Measurements from ENCODE around the gene CDKL5.

CDKL5 gene

DNA sequence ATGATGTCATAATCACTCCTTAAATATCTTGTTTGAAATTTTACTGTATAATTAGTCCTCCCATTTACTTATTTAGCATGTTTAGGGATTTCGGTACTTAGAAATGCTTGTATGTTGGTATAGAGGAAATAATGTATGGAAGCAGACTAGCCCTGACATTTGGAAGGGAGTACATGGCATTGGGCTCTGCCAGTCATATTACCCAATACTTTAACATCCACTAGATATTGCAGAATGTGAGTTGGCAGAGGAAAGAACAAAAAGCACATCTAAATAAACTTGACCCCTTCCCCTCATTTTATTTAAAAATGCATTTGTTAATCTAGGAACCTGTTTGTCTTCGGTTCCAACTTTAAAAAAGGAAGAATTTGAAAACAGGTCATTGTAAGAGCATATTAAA is 168.7 kb downstream of the CDKL5 start:
- Mint-ChIP-seq H3K27ac (no peak overlapping the region), H3K4me3 (no peak overlapping the region), H3K36me3 (ENCODE audit: low read depth) (peaks cover 24% of the 10 kb centered on the region), H3K4me1 (peaks cover 5% of the 10 kb centered on the region), H3K9me3 (peaks cover 12% of the 10 kb centered on the region), H3K27me3 (ENCODE audit: low read depth) (no peaks in the 10 kb centered on the region)
- TF ChIP-seq, protein P1, sequence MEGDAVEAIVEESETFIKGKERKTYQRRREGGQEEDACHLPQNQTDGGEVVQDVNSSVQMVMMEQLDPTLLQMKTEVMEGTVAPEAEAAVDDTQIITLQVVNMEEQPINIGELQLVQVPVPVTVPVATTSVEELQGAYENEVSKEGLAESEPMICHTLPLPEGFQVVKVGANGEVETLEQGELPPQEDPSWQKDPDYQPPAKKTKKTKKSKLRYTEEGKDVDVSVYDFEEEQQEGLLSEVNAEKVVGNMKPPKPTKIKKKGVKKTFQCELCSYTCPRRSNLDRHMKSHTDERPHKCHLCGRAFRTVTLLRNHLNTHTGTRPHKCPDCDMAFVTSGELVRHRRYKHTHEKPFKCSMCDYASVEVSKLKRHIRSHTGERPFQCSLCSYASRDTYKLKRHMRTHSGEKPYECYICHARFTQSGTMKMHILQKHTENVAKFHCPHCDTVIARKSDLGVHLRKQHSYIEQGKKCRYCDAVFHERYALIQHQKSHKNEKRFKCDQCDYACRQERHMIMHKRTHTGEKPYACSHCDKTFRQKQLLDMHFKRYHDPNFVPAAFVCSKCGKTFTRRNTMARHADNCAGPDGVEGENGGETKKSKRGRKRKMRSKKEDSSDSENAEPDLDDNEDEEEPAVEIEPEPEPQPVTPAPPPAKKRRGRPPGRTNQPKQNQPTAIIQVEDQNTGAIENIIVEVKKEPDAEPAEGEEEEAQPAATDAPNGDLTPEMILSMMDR (IDR thresholded peaks at IDR 0.05; ENCODE audit: unreplicated experiment in 3 of 3), result no peak

DNA sequence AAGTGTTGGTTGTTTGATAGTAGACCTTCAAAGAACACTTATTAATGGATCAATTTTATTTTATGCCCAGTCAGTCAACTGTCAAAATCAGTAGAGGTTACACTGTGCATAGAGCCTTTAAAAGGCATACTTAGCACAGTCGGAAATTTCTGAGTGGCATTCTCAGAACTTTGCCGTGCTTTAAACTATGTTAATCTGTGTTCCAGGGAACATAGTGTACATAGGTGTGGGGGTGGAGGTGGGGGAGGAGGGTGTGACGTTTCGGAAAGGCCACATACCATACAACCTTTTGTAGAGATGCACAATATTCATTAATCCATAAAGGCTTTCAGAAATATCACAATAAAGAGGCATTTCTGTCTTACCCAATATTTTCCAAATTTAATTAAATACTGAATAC is 170.7 kb downstream of the CDKL5 start:
- H3K4me3 Mint-ChIP-seq, result no peak overlapping the region
- peaks cover 16% of the 10 kb centered on the region for H3K36me3 Mint-ChIP-seq (ENCODE audit: low read depth)
- TF ChIP-seq, protein P1 (IDR thresholded peaks at IDR 0.05; ENCODE audit: unreplicated experiment in 3 of 3), result no peak
- H3K27me3 Mint-ChIP-seq (ENCODE audit: low read depth), result no peaks in the 10 kb centered on the region
- H3K27ac Mint-ChIP-seq, result no peak overlapping the region
- H3K4me1 Mint-ChIP-seq, result peaks cover 5% of the 10 kb centered on the region
- H3K9me3 Mint-ChIP-seq, result peaks cover 5% of the 10 kb centered on the region

DNA sequence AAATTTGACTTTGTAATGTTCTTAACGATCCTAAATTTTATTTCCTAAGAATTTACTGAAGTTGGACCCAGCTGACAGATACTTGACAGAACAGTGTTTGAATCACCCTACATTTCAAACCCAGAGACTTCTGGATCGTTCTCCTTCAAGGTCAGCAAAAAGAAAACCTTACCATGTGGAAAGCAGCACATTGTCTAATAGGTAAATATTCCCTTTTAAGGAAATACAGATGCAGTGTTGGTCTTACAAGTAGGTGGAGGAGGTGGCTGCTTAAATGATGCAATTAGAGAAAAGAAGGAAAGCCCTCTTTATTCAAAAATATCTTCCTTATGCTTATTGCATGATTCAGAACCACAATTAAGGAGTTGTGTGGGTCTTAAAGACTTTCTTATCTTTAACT is 173.0 kb downstream of the CDKL5 start:
- no peaks in the 10 kb centered on the region for H3K9me3 Mint-ChIP-seq
- H3K4me1 Mint-ChIP-seq, result peaks cover 5% of the 10 kb centered on the region
- no peak overlapping the region for H3K27ac Mint-ChIP-seq
- H3K27me3 Mint-ChIP-seq (ENCODE audit: low read depth), result no peaks in the 10 kb centered on the region
- TF ChIP-seq, protein P1 (IDR thresholded peaks at IDR 0.05; ENCODE audit: unreplicated experiment in 3 of 3), result no peak
- H3K36me3 Mint-ChIP-seq (ENCODE audit: low read depth), result peaks cover 11% of the 10 kb centered on the region
- H3K4me3 Mint-ChIP-seq, result no peak overlapping the region

DNA sequence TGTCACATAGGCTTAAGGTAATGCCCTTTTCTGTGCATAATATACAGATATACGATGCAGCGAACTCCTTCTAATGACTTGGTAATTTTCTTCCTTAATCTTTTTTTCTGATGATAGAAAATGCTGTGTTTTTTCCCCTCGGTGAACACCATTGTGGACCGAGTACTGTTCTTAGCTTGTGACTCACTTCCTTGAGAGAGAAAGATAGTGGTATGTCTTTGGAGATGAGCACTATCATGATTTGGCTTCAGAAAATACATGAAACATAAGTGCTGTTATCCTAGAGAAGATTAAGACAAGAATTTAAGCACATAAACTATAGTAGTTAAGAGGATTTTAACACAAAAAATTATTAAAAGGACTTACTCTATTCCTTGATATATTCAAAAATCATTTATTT is 182.6 kb downstream of the CDKL5 start:
- Mint-ChIP-seq H3K4me1 (no peaks in the 10 kb centered on the region), H3K27ac (no peak overlapping the region), H3K36me3 (ENCODE audit: low read depth) (peaks cover 21% of the 10 kb centered on the region), H3K27me3 (ENCODE audit: low read depth) (no peaks in the 10 kb centered on the region), H3K9me3 (peaks cover 10% of the 10 kb centered on the region), H3K4me3 (no peak overlapping the region)
- TF ChIP-seq, protein P1 (IDR thresholded peaks at IDR 0.05; ENCODE audit: unreplicated experiment in 3 of 3), result no peak

DNA sequence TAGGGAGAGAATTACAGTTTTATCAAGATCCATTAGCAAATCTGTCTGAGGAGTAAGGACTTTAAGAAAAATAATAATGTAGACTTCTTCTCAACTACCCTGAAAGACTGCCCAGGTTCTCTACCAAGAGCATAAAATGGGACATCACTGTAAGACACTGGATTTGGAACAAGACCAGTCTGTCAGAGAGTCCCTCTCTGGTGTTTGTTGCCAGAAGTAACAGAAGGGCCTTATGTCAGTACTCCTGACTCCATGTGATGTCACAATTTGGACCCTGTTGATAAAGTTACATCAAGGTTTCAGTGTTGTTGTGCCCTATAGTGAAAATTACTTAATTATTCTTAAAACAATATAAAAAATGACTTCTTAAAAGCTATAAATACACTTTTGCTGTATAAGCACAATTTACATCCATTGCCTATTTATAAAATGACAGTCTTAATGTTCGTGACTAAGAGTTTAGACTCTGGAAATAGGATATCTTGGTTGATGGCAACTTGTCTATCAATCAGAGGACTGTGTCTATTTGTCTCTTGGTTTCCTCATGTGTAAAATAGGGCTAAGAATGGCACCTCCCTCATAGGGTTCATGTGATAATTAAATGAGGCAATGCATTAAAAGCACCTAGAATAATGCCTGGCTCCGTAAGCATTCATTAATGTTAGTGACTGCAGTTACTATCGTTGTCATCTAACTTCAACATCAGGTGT is 188.7 kb downstream of the CDKL5 start:
- Mint-ChIP-seq H3K4me1 (no peaks in the 10 kb centered on the region), H3K27me3 (ENCODE audit: low read depth) (no peaks in the 10 kb centered on the region), H3K27ac (no peak overlapping the region), H3K9me3 (peaks cover 6% of the 10 kb centered on the region), H3K36me3 (ENCODE audit: low read depth) (peaks cover 13% of the 10 kb centered on the region), H3K4me3 (no peak overlapping the region)
- TF ChIP-seq, protein P1 (IDR thresholded peaks at IDR 0.05; ENCODE audit: unreplicated experiment in 3 of 3), result no peak
